Endothelial cell of hepatic sinusoid (primary cell): ENCODE data around the gene GRIA4.

Experiments
- in situ Hi-C: cut with HindIII; loops from 2 replicates; pipeline ENCODE4 v1.10.0; 2017; ENCODE audit warnings: low sequenced_read_pairs

The GRIA4 gene

GRCh38 chr11:105910095-105910715 lies 300.3 kb downstream of the GRIA4 start:
- in situ Hi-C loops, result loop anchor here (5.0 kb wide), 1 partner anchor 97 kb away; no protein-coding TSS in a partner anchor

- in situ Hi-C loops, result loop anchor here (5.0 kb wide), 1 partner anchor 96 kb away; no protein-coding TSS in a partner anchor
Measured at GRCh38 chr11:105911454-105911853, 301.6 kb downstream of the GRIA4 start.

GRCh38 chr11:105912666-105913065 lies 302.8 kb downstream of the GRIA4 start:
- in situ Hi-C loops, result loop anchor here (5.0 kb wide), 1 partner anchor 95 kb away; no protein-coding TSS in a partner anchor

- in situ Hi-C loops, result no loop called here
Measured at GRCh38 chr11:105915021-105915420, 305.1 kb downstream of the GRIA4 start.

- in situ Hi-C loops, result no loop called here
Measured at GRCh38 chr11:105918039-105918438, 308.2 kb downstream of the GRIA4 start.

- in situ Hi-C loops, result no loop called here
Measured at GRCh38 chr11:105918600-105918999, 308.7 kb downstream of the GRIA4 start.

- in situ Hi-C loops, result no loop called here
Measured at GRCh38 chr11:105923252-105923651, 313.4 kb downstream of the GRIA4 start.

GRCh38 chr11:105923807-105924206 lies 313.9 kb downstream of the GRIA4 start:
- in situ Hi-C loops, result no loop called here

GRCh38 chr11:105929084-105929955 lies 319.4 kb downstream of the GRIA4 start:
- in situ Hi-C loops, result no loop called here

- in situ Hi-C loops, result no loop called here
Measured at GRCh38 chr11:105933695-105934094, 323.8 kb downstream of the GRIA4 start.

GRCh38 chr11:105935791-105936190 lies 325.9 kb downstream of the GRIA4 start:
- in situ Hi-C loops, result no loop called here

- in situ Hi-C loops, result no loop called here
Measured at GRCh38 chr11:105937331-105937730, 327.5 kb downstream of the GRIA4 start.

- in situ Hi-C loops, result no loop called here
Measured at GRCh38 chr11:105937738-105938137, 327.9 kb downstream of the GRIA4 start.

- in situ Hi-C loops, result no loop called here
Measured at GRCh38 chr11:105942921-105943320, 333.0 kb downstream of the GRIA4 start.

GRCh38 chr11:105948918-105949590 lies 339.2 kb downstream of the GRIA4 start:
- in situ Hi-C loops, result no loop called here

GRCh38 chr11:105953886-105954285 lies 344.0 kb downstream of the GRIA4 start:
- in situ Hi-C loops, result no loop called here

GRCh38 chr11:105960252-105961245 lies 350.7 kb downstream of the GRIA4 start:
- in situ Hi-C loops, result no loop called here

- in situ Hi-C loops, result no loop called here
Measured at GRCh38 chr11:105968021-105968697, 358.3 kb downstream of the GRIA4 start.

GRCh38 chr11:105969756-105970155 lies 359.9 kb downstream of the GRIA4 start:
- in situ Hi-C loops, result no loop called here

GRCh38 chr11:105975128-105975527 lies 365.3 kb downstream of the GRIA4 start:
- in situ Hi-C loops, result loop anchor here (5.0 kb wide), 1 partner anchor 78 kb away; no protein-coding TSS in a partner anchor
